Epithelial cell of proximal tubule (primary cell): Measurements from ENCODE around the gene CRLF2. TPM values are rescaled to one million over a fixed set of nuclear protein-coding genes. Genes with fewer than 3 reads are reported as not detected.
"Not testable (repeated sequence)": the region's sequence is repeated elsewhere in the genome, so short reads cannot be mapped to it uniquely, and the experiment has no call there.

Source experiments
- DNase-seq: peaks from one replicate; pipeline ENCODE4 v3.0.0-alpha.2; 2011; ENCODE audit warnings: low read depth
- H3K4me3 ChIP-seq: 2 replicates; pipeline ENCODE4 v1.5.1; 2011; ENCODE audit warnings: low read depth, mild to moderate bottlenecking, low read length
- CTCF ChIP-seq: conservative IDR thresholded peaks from 2 replicates; pipeline ENCODE4 v1.5.1; 2012; ENCODE audit warnings: low read depth, mild to moderate bottlenecking, low read length
- total RNA-seq: library from RNA; depleted of rRNA; stranded (reverse); fragments of >200 nt; gene quantifications from 2 replicates; pipeline ENCODE4 v1.2.3, GENCODE V29; 2015

The CRLF2 gene
- total RNA-seq, 1 donor from 2014 or later = not detected

- H3K4me3 ChIP-seq = no peak overlapping the region
- no peak for DNase-seq
- TF ChIP-seq CTCF = no peak
These were observed 32.0 kb upstream of the CRLF2 start for GRCh38 chrX:1244164-1245076.

- DNase-seq = no peak
- TF ChIP-seq CTCF = no peak
- H3K4me3 ChIP-seq = no peak overlapping the region
These were observed 30.5 kb upstream of the CRLF2 start for GRCh38 chrX:1242891-1243402.

- DNase-seq, H3K4me3 ChIP-seq: not testable (repeated sequence)
These were observed 28.1 kb upstream of the CRLF2 start for GRCh38 chrX:1240551-1240950.

- TF ChIP-seq CTCF = no peak
- DNase-seq = no peak
- H3K4me3 ChIP-seq = no peak overlapping the region
These were observed 27.3 kb upstream of the CRLF2 start for GRCh38 chrX:1239681-1240142.

GRCh38 chrX:1231850-1232465 lies 19.5 kb upstream of the CRLF2 start:
- no peak for TF ChIP-seq CTCF
- no peak for DNase-seq
- H3K4me3 ChIP-seq = no peak overlapping the region

GRCh38 chrX:1228101-1228500 lies 15.7 kb upstream of the CRLF2 start:
- H3K4me3 ChIP-seq, DNase-seq: not testable (repeated sequence)

- H3K4me3 ChIP-seq = no peak overlapping the region
- TF ChIP-seq CTCF = no peak
- DNase-seq = no peak
These were observed 13.8 kb upstream of the CRLF2 start for GRCh38 chrX:1226249-1226648.

- no peak for DNase-seq
- no peak for TF ChIP-seq CTCF
- H3K4me3 ChIP-seq = no peak overlapping the region
These were observed 12.5 kb upstream of the CRLF2 start for GRCh38 chrX:1224954-1225353.
